HG02588 (cell line): ENCODE measurements around the gene CDH3.

Experiments
- ATAC-seq: cut with Tn5 transposase; IDR thresholded peaks from one replicate; pipeline ENCODE4 v1.9.1; 2021; ENCODE audit warnings: mild to moderate bottlenecking, moderate library complexity; ENCODE audit not compliant: unreplicated experiment

The CDH3 gene

GRCh38 chr16:68644715-68645493 lies at the start of gene CDH3:
Gene CDH3, plus strand, starts transcription at chr16:68645310. Its CDS starts 70 bp downstream, at chr16:68645380.
- no peak for ATAC-seq

DNA sequence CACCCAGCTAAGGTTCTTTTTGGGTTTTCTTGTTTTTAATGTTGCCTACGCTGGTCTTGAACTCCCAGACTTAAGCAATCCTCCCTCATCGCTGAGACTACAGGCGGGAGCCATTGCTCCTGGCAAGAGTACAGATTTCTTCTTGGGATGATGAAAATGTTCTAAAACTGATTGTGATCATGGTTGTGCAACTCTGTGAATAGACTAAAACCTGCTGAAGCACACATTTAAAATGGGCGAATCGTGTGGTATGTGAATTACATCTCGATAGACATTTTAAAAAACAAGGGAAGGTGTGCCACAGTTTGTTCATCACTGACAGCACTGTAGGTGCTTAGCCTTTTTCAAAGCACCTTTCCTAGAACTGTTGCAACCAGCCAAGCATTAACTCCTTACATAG lies 48.8 kb upstream of the CDH3 start:
- no peak for ATAC-seq

GRCh38 chr16:68599586-68599985 lies 45.5 kb upstream of the CDH3 start:
- no peak for ATAC-seq

DNA sequence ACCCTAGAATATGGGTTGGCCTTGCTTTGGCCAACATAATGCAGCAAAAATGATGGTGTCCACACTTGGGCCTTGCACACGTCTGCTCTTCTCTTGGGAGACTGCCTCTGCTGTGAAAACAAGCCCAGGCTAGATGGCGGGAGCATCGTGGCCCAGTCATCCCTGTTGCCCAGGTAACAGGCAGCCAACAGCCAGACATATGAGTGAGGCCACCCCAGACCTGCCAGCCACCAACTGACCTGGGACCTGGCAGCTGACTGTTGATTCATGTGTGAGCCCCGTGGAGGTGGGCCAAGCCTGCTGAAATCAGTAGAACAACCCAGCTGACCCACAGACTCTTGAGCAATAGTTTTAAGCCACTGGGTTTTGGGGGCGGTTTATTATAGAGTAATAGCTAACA lies 39.4 kb upstream of the CDH3 start:
- no peak for ATAC-seq

DNA sequence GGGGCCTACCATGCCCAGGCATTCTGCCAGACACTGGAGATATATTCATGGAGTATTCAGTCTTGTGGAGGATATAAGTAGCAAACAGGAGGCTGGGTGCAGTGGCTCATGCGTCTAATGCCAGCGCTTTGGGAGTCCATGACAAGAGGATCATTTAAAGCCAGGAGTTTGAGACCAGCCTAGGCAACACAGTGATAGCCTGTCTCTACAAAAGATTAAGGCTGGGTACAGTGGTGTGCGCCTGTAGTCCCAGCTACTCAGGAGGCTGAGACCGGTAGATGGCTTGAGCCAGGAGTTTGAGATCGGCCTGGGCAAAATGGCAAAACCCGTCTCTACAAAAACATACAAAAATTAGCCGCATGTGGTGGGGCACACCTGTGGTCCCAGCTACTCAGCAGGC lies 37.7 kb upstream of the CDH3 start:
- ATAC-seq, result no peak

DNA sequence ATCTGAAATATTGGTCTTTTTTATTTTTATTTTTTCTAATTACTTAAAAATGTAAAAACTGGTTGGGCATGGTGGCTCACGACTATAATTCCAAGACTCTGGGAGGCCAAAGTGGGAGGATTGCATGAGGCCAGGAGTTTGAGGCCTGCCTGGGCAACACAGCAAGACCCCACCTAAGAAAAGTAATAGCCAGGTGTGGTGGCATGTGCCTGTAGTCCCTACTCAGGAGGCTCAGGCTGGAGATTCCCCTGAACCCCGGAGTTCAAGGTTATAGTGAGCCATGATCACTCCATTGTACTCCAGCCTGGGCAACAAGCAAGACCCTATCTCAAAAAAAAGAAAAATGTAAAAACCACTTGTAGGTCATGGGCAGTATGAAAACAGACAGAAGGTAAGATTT lies 36.8 kb upstream of the CDH3 start:
- no peak for ATAC-seq

GRCh38 chr16:68612996-68613395 lies 32.1 kb upstream of the CDH3 start:
- no peak for ATAC-seq

- no peak for ATAC-seq
Observed at GRCh38 chr16:68617734-68618133, 27.4 kb upstream of the CDH3 start.

DNA sequence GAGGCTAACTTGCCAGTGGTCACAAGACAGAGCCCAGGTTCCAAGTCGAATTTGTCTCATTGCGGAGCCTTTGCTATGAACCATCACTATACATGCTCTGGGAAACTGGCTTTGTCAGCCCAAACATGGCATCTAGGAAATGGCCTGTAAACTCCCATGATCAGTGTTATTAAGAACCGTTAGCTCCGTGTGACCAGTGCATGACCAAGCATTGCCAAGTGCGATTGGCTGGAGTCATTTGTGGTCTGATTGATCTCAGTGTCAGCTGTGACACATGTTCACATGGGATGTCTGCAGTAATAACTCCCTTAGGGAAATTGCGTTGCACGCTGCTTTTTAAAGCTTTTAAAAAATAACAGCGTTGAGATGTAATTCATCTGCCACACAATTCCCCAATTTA lies 18.6 kb upstream of the CDH3 start:
- no peak for ATAC-seq

- ATAC-seq, result no peak
Observed at GRCh38 chr16:68627951-68628425, 17.1 kb upstream of the CDH3 start.

- ATAC-seq, result no peak
Observed at GRCh38 chr16:68629351-68629910, 15.7 kb upstream of the CDH3 start.

GRCh38 chr16:68636064-68636560 lies 9.0 kb upstream of the CDH3 start:
- no peak for ATAC-seq

GRCh38 chr16:68636818-68637217 lies 8.3 kb upstream of the CDH3 start:
- no peak for ATAC-seq

DNA sequence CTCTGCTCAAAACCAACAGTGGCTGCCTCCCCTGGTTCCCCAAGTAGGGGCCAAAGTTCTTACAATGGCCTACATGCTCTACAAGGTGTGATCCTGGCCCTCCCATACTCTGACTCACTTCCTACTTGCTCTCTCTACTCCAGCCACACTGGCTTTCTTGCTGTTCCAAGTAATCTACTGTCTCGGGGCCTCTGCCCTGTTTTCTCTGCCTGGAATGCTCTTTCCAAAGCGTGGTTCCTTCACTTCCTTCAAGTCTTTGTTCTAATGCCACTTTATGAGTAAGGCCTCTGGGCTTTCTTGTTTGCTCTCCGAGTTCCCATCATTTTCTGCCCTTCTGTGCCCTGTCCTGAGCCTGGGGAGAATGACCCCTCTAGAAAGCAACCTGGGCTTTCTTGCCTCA lies 4.1 kb upstream of the CDH3 start:
- ATAC-seq, result no peak

GRCh38 chr16:68642047-68642435 lies 3.1 kb upstream of the CDH3 start:
- ATAC-seq, result no peak

DNA sequence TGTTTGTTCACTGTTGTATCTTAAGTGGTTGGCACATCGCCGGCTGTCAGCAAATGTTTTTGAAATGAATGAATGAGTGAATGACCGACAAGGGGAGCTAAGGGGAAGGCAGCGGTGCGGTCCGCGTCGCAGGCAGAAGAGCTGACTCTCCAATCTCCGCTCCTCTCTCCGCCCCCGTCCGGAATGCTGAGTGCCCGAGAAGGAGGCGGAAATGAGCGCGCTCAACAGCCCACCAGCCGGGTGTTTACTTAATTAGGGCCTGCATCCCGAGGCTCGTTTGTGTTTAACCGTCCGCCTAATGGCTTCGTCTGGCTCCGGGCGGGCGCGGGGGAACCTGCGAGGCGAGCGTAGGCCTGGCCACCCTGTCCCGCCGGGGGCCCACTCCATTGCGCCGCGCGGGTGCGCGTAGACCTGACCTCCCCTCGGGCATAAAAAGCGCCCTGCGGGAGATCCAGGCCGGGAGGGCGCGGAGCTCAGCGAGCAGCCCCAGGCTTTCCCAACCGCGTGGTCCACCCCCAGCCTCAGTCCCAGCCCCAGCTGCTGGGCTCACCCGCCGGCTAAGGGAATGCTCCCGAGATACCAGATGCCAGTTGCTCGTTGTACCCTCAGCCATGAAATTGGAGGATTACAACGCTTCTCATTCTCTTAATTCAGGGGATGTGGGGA lies 2.5 kb upstream of the CDH3 start:
- no peak for ATAC-seq

- ATAC-seq, result no peak
Observed at GRCh38 chr16:68643227-68643626, 1.9 kb upstream of the CDH3 start.

GRCh38 chr16:68643847-68644246 lies 1.3 kb upstream of the CDH3 start:
- ATAC-seq, result no peak

- ATAC-seq, result no peak
Observed at GRCh38 chr16:68644296-68644695, 814 bp upstream of the CDH3 start.

DNA sequence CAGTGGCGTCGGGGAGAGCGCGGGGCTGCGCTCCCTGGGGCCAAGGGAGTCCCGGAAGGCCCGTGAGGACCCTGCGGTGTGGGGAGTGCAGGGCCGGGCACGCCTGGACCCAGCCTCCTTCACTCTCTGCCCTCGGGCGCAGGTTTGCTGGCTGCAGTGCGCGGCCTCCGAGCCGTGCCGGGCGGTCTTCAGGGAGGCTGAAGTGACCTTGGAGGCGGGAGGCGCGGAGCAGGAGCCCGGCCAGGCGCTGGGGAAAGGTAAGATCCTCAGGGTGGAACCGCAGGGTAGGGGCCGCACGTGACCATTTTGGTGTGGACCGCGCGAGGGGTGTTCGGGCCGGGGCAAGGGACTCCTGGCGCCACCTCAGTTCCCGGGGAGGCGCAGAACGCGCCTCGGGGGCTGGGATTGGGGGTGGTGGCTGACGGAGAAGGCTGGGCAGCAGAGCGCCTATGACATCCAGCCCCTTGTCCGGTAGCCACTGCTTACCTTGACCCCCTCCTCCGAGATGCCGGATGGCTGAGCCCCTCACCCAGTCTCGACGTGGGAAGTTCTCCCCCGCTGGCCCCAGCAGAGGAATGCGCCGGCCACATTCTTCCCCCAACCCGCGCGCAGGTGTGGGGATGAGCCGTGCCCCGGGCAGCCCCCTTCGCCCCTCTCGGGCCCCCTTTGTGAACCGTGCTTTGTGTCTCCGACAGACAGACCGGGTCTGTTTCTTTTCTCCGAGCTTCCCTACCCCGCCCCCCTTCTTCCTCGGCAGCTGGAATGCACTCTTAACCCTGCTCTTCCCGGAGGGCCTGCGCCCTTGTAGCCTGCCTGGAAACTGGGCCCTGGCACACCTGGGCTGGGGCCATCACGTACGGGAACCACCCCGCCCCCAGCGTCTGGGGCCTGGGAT lies 631 bp downstream of the CDH3 start:
- ATAC-seq, result no peak
